ENCODE data around the gene ACTL7B.
"Not testable (repeated sequence)": the region's sequence is repeated elsewhere in the genome, so short reads cannot be mapped to it uniquely, and the experiment has no call there.

Gene ACTL7B, protein sequence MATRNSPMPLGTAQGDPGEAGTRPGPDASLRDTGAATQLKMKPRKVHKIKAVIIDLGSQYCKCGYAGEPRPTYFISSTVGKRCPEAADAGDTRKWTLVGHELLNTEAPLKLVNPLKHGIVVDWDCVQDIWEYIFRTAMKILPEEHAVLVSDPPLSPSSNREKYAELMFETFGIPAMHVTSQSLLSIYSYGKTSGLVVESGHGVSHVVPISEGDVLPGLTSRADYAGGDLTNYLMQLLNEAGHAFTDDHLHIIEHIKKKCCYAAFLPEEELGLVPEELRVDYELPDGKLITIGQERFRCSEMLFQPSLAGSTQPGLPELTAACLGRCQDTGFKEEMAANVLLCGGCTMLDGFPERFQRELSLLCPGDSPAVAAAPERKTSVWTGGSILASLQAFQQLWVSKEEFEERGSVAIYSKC

DNA sequence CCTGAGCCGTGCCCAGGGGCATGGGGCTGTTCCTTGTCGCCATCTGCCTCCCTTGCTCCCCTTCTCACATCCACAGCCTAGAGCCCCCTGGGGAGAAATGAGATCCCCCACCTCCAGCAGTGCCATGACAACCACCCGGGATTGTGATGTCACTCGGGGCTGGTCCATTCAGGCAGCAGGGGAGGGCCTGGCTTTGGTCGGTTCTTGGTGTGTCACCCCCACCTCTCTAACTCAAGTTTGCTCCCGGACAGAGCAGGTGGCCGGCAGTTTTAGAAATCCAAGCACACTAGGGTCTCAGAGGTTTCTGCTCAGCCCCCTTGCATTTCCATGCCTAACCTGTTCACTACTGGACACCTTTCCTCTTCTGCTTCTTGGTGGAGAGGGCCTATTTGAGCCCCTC is at the start of gene ACTL7B:
ACTL7B (minus strand) TSS at position 99 of the 400 bp plus-strand sequence; CDS start at position 43, 56 bp downstream.
- DNase-seq = no peak

GRCh38 chr9:108905494-108905893 is 49.7 kb upstream of the ACTL7B start:
- no peak for DNase-seq

GRCh38 chr9:108904161-108904560 is 48.4 kb upstream of the ACTL7B start:
- DNase-seq = no peak

- no peak for DNase-seq
Measured at GRCh38 chr9:108903420-108904103, 47.8 kb upstream of the ACTL7B start.

DNA sequence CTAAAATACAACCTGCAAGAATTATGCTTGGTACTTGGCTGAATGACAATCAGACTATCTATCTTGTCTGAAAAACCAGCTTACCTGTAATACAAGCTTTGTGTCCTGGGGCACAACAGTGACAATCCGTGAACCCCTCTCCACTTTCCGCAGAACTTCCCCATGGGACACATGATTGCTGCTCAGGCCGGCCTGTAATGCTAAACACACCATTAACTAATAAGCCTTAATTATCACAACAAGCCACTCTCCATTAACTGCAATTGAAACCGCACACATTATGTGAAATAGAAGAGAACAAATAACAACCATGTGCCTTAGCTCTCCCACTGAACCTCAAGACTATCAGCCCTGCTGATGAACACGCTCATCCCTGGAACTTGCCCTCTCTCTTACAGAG is 44.4 kb upstream of the ACTL7B start:
- DNase-seq = no peak

- DNase-seq = not testable (repeated sequence)
Measured at GRCh38 chr9:108899023-108899695, 43.4 kb upstream of the ACTL7B start.

DNA sequence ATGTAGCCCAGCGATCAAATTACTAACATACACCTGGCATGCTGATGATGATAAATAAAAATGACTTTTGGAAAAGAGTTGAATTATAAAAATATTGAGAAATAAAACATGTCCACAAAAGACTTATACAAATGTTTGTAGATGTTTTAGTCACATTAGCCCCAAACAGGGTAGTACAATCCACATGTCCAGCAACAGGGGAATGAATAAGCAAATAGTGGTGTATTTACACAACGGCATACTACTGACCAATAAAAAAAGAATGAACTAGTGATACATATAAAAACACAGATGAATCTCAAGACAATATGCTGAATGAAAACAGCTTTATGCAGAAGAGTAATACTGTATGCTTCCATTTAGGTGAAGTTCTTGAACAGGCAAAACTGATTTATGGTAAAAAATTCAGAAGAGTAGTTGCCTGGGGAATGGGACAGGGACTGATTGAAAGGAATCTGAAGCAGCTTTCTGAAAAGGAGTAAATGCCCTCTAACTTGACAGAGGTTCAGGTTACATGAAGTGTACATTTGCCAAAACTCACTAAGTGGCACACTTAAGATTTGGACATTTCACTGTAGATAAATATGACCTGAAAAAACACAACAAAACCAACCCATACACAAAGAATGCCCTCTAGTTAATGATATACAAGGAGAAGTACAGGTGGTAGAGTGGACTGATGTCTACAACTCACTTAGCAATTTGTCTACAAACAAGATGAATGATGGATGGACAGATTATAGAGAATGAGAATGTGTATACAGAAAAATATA is 41.7 kb upstream of the ACTL7B start:
- no peak for DNase-seq

DNA sequence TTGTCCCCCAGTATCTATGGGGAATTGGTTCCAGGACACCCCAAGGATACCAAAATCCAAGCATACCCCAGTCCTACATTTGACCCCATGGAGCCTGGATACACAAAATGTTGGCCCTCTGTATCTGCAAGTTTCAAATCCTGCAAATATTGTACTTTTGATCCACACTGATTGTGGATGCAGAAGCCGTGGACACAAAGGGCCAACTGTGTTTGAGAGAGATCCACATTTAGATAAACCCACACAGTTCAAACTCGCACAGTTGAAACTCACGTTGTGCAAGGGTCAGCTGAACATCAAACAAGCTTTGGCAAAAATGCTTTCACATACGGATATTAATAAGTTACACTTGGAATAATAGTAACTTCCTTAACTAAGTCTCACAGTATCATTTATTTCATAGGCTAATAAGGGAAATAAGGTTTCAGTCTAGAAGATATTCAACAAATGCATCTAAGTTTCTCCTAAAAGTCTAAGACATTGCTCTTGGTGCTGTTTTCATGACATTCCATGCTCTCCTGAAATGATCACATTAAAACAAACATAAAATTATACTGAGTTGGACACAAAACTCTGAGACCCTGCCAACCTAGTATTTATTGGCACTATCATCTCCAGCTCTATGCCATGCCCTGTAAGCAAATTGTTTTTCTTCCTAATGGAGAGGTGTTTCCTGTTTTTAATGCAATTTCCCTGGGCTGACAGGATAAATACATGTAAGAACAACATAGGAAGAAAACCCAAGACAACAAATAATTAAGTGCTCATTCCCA is 38.6 kb upstream of the ACTL7B start:
- DNase-seq = no peak

DNA sequence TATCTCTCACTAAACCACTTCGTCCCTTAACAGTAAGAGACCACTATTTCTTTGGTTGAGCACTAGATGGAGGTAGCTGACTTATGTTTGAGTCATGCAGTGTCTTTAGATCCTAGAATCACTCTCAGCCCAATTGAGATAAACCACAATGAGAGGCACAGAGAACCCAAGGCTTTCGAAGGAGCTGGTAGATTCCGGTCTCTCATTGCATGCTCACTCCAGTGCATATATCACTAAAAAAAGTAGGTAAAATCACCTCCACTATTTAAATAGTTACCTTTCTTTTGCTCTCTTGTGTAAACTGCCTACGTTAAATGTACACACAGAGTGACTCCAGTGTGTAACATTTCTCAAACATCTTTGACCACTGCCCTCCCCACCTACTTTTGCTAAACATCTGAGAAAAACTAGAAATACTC is 33.9 kb upstream of the ACTL7B start:
- DNase-seq = no peak

- DNase-seq = not testable (repeated sequence)
Measured at GRCh38 chr9:108886594-108887271, 30.9 kb upstream of the ACTL7B start.

- DNase-seq = no peak
Measured at GRCh38 chr9:108885643-108886348, 30.0 kb upstream of the ACTL7B start.

GRCh38 chr9:108884701-108885100 is 28.9 kb upstream of the ACTL7B start:
- no peak for DNase-seq

DNA sequence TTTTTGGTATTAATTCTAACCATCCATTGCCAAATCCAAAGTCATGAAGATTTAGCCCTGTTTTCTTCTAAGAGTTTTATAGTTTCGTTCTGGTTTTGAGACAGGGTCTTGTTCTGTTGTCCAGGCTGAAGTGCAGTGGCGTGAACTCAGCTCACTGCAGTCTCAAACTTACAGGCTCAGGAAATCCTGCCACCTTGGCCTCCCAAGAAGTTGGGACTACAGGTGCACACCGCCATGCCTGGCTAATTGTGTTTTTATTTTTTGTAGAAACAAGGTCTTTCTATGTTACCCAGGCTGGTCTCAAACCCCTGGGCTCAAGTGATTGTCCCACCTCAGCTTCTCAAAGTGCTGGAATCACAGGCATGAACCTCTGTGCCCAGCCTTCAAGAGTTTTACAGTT is 27.3 kb upstream of the ACTL7B start:
- no peak for DNase-seq

DNA sequence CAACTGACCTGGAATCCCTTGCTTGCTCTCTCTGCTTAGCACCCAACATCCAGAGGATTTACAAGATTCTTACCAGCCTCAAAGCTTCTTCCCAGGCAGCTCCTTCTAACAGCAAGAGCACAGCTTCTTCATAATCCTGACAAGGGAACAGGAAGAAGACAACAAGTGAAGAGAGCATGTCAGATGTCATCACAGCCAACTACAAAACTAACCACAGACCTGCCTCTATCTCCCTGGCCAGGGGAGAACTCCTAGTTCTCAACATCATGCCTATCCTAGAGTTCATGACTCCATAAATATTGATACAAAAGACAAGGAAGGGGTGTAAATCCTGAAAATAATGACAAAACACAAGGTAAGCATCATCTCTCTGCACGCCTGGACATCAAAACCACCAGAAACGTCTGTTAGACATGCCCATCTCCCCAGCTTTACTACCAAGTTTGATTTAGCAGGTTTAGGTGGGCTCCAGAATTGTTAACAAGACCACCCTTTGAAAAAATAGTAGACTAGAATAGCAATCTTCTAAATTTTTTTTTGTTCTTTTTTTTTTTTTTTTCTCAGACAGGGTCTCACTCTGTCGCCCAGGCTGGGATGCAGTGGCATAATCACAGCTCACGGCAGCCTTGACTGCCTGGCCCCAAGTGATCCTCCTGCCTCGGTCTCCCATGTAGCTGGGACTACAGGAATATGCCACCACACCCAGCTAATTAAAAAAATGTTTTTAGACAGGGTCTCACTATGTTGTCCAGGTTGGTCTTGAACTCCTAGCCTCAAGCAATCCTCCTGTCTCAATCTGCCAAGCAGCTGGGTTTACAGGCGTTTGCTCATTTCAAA is 26.5 kb upstream of the ACTL7B start:
- no peak for DNase-seq

GRCh38 chr9:108880738-108881316 is 25.0 kb upstream of the ACTL7B start:
- no peak for DNase-seq

GRCh38 chr9:108877524-108877923 is 21.7 kb upstream of the ACTL7B start:
- no peak for DNase-seq

DNA sequence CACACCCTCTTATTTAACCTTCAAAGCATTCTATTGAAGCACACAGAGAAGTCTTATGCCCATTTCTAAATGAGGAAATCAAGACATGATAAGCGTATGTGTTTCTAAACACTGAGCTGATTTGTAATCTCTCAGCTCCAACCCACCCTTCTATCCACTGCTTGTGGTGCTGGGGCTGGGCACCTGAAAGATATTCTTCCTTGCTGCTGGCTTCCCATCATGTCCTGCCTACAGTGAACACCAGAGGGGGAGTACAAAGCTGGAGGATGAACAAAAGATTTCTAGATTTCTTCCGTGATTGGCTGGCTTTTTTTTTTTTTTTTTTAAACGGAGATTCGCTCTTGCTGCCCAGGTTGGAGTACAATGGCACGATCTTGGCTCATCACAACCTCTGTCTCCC is 20.6 kb upstream of the ACTL7B start:
- DNase-seq = no peak

- DNase-seq = no peak
Measured at GRCh38 chr9:108874058-108874788, 18.4 kb upstream of the ACTL7B start.
